Right lobe of liver (tissue), 4 donors: ENCODE results near the gene IGFALS.

Source experiments
- CTCF ChIP-seq, 4 donors: fragments of 200-600 bp in 3 of 4; fragments of 450-650 bp in 1 of 4; IDR thresholded peaks; one replicate each; pipeline versions ENCODE4 v1.5.1 to v1.8.0; 2016 to 2022; ENCODE audit warnings: antibody characterized with exemption in 4 of 4, mild to moderate bottlenecking in 2 of 4
- POLR2A ChIP-seq: fragments of 450-650 bp; IDR thresholded peaks from one replicate; pipeline ENCODE4 v1.6.1; 2017; ENCODE audit warnings: antibody characterized with exemption, mild to moderate bottlenecking
- donor health status: DM: no; HTN: no; CAD: no.
- donor health status: DM: no; HTN: no; CAD: no.
- donor health status: DM: no; HTN: yes; CAD: no.

GRCh38 chr16:1758923-1759322, 34.6 kb downstream of the IGFALS start:
- no peak for TF ChIP-seq CTCF (IDR thresholded peaks at IDR 0.05)
- TF ChIP-seq POLR2A, result no peak
